GM12878 (cell line): ENCODE results near the gene LENG1. TPM values are rescaled to one million over a fixed set of nuclear protein-coding genes. Genes with fewer than 3 reads are reported as not detected.

ENCODE experiments used
- ATAC-seq: fragments of 200-7000 bp; cut with Tn5 transposase; 3 replicates; pipeline ENCODE4 v1.9.1; 2020; ENCODE audit warnings: mild to moderate bottlenecking, moderate library complexity
- BruUV-seq: library from RNA; stranded (reverse); fragments of 400-500 nt; replicated peaks from 2 replicates; lab custom pipeline; 2021; lab: Mats Ljungman, UMichigan
- CTCF ChIA-PET: fragments of 300-600 bp; sonication (Branson Sonifier 250); formaldehyde crosslinking; extraction: SDS; loops from one replicate; lab custom pipeline; 2021; ENCODE audit warnings: inconsistent platforms; lab: Yijun Ruan, JAX
- POLR2A ChIA-PET: fragments of 350-600 bp; formaldehyde crosslinking; extraction: SDS; loops from one replicate; lab custom pipeline; 2021; ENCODE audit warnings: inconsistent platforms; lab: Charles Lee
- RAD21 ChIA-PET: fragments of 300-600 bp; sonication (Branson Sonifier 250); formaldehyde crosslinking; loops from one replicate; lab custom pipeline; 2023; ENCODE audit warnings: antibody characterized with exemption; ENCODE audit not compliant: unreplicated experiment; lab: Charles Lee
- SMC1A ChIA-PET: fragments of 300-600 bp; sonication (Branson Sonifier 250); formaldehyde crosslinking; loops from one replicate; lab custom pipeline; 2023; ENCODE audit not compliant: unreplicated experiment, uncharacterized antibody; lab: Charles Lee
- DNase-seq: peaks from one replicate; pipeline ENCODE4 v3.0.0-alpha.2; 2011; ENCODE audit warnings: low read depth, low spot score
- FAIRE-seq: peaks from 3 replicates; lab custom pipeline; 2011; peaks lifted over from hg19 to GRCh38; lab: Jason Lieb, UNC
- H2AFZ ChIP-seq: 2 replicates; pipeline ENCODE4 v1.6.0; 2011; ENCODE audit warnings: low read depth, low read length, control low read depth; ENCODE audit not compliant: control insufficient read depth
- H3K27ac ChIP-seq: 2 replicates; pipeline ENCODE4 v1.5.1; 2011; ENCODE audit warnings: control low read depth; ENCODE audit not compliant: control insufficient read depth, insufficient read depth
- H3K27me3 ChIP-seq, 2 experiments: replicated peaks in 1 of 2; 2 replicates each; pipeline versions ENCODE4 v1.6.0 to v1.6.1; 2011; ENCODE audit warnings: low read length in 1 of 2; ENCODE audit not compliant: control insufficient read depth in 2 of 2, insufficient read depth in 2 of 2
- H3K36me3 ChIP-seq, 2 experiments: 2 replicates each; pipeline ENCODE4 v1.5.1; 2011; ENCODE audit warnings: low read length in 1 of 2; ENCODE audit not compliant: control insufficient read depth in 2 of 2, insufficient read depth in 2 of 2
- H3K4me1 ChIP-seq: 2 replicates; pipeline ENCODE4 v1.6.1; 2011; ENCODE audit warnings: mild to moderate bottlenecking, low read length, moderate library complexity, mixed read lengths; ENCODE audit not compliant: control insufficient read depth, insufficient read depth
- H3K4me2 ChIP-seq: 2 replicates; pipeline ENCODE4 v1.6.0; 2011; ENCODE audit warnings: control low read depth; ENCODE audit not compliant: control insufficient read depth, insufficient read depth
- H3K4me3 ChIP-seq: fragments of 200-600 bp; sonication (generic); 2 replicates; pipeline ENCODE4 v1.5.1; 2016
- H3K79me2 ChIP-seq: 2 replicates; pipeline ENCODE4 v1.6.0; 2011; ENCODE audit warnings: low read length; ENCODE audit not compliant: control insufficient read depth, insufficient read depth
- H3K9ac ChIP-seq: 2 replicates; pipeline ENCODE4 v1.8.0; 2011; ENCODE audit warnings: low read length, control low read depth, mixed read lengths; ENCODE audit not compliant: control insufficient read depth, insufficient read depth
- H3K9me3 ChIP-seq: replicated peaks from 3 replicates; pipeline ENCODE4 v1.5.1; 2011; ENCODE audit warnings: mild to moderate bottlenecking, low read length; ENCODE audit not compliant: control insufficient read depth, insufficient read depth
- H4K20me1 ChIP-seq: 2 replicates; pipeline ENCODE4 v1.6.0; 2011; ENCODE audit not compliant: control insufficient read depth, insufficient read depth
- CUX1 ChIP-seq: IDR thresholded peaks from 2 replicates; pipeline ENCODE4 v1.6.1; 2012; ENCODE audit warnings: improper control_type of control experiment, low read depth, low read length; ENCODE audit not compliant: insufficient replicate concordance
- IRF5 ChIP-seq: fragments of 450-650 bp; IDR thresholded peaks from 2 replicates; pipeline ENCODE4 v1.6.1; 2017; ENCODE audit warnings: borderline replicate concordance
- KAT2A ChIP-seq: conservative IDR thresholded peaks from 2 replicates; pipeline ENCODE4 v1.6.1; 2011; ENCODE audit warnings: low read depth, low read length; ENCODE audit not compliant: control insufficient read depth
- NFYA ChIP-seq: IDR thresholded peaks from 2 replicates; pipeline ENCODE4 v1.6.1; 2011; ENCODE audit warnings: low read depth, mild to moderate bottlenecking, low read length, improper control_type of control experiment, borderline replicate concordance
- NR2C2 ChIP-seq: IDR thresholded peaks from 2 replicates; pipeline ENCODE4 v1.6.1; 2011; ENCODE audit warnings: borderline replicate concordance, low read depth; ENCODE audit not compliant: control insufficient read depth, insufficient read length
- PAX5 ChIP-seq: IDR thresholded peaks from 2 replicates; pipeline ENCODE4 v1.6.1; 2011; ENCODE audit warnings: low read depth, low read length, borderline replicate concordance
- POLR2AphosphoS5 ChIP-seq: IDR thresholded peaks from 2 replicates; pipeline ENCODE4 v1.6.1; 2011; ENCODE audit warnings: mild to moderate bottlenecking, low read length, inconsistent platforms
- RELA ChIP-seq: fragments of 450-650 bp; IDR thresholded peaks from 2 replicates; pipeline ENCODE4 v1.8.0; 2014; ENCODE audit warnings: borderline replicate concordance; ENCODE audit not compliant: partially characterized antibody
- STAT3 ChIP-seq: IDR thresholded peaks from 2 replicates; pipeline ENCODE4 v1.6.1; 2011; ENCODE audit warnings: low read depth, low read length, improper control_type of control experiment
- ZBED1 ChIP-seq: IDR thresholded peaks from 2 replicates; pipeline ENCODE4 v1.6.1; 2016; ENCODE audit warnings: borderline replicate concordance
- ZNF24 ChIP-seq: fragments of 450-650 bp; IDR thresholded peaks from 2 replicates; pipeline ENCODE4 v1.6.1; 2017; ENCODE audit warnings: antibody characterized with exemption, mild to moderate bottlenecking
- WGBS: methylation state at CpG from one replicate; pipeline ENCODE4 v1.1.6; 2016; ENCODE audit warnings: low lambda C conversion rate; ENCODE audit not compliant: insufficient replicate concordance, insufficient coverage; ENCODE audit errors: missing lambda C conversion rate; 5-methylcytosine and 5-hydroxymethylcytosine counted together
- in situ Hi-C: fragments of 300-500 bp; cut with MboI; formaldehyde crosslinking; loops from 9 replicates; pipeline ENCODE4 v1.14.3; 2018; ENCODE audit warnings: mixed read lengths
- intact Hi-C: fragments of 100-400 bp; cut with micrococcal nuclease; formaldehyde crosslinking; loops from one replicate; pipeline ENCODE4 v1.14.2; 2022; ENCODE audit not compliant: unreplicated experiment
- polyA plus RNA-seq, 11 experiments: library from polyadenylated mRNA; depleted of rRNA in 4 of 11; unstranded in 6 of 11; stranded (reverse) in 5 of 11; fragments of >200 nt; fragmentation: Nextera tagmentation in 4 of 11; fragmentation: Illumina TruSeq in 1 of 11; extraction: Ambion mirVana in 4 of 11; extraction: Trizol in 1 of 11; gene quantifications; 1 replicate in 1 of 11; 2 replicates in 10 of 11; pipeline versions ENCODE4 v1.2.1 to v1.2.3, GENCODE V29; 2011 to 2016; ENCODE audit warnings: inconsistent platforms in 2 of 11, missing spikeins in 2 of 11, low read depth in 1 of 11
- total RNA-seq, 4 experiments: library from RNA; depleted of rRNA in 3 of 4; stranded (reverse); fragments of >200 nt in 3 of 4; fragmentation: Illumina TruSeq in 1 of 4; extraction: Trizol in 1 of 4; gene quantifications; 2 replicates each; pipeline versions ENCODE4 v1.2.1 to v1.2.3, GENCODE V29; 2013 to 2021
- TF ChIP-seq, protein P1 (sequence below): fragments of 450-650 bp; IDR thresholded peaks from 2 replicates; pipeline ENCODE4 v1.6.1; 2017; ENCODE audit warnings: mild to moderate bottlenecking, low read depth, inconsistent platforms; ENCODE audit not compliant: poor library complexity, severe bottlenecking
- TF ChIP-seq, protein P2 (sequence below): IDR thresholded peaks from 2 replicates; pipeline ENCODE4 v1.6.1; 2012; ENCODE audit warnings: low read length, inconsistent platforms

The LENG1 gene
- total and polyA plus RNA-seq, 10 of the 15 experiments (the other 5 are each of a cell fraction or from before 2014, with no cell fraction given) = 0.21 to 10.8 (median 5.8) TPM

GRCh38 chr19:54173359-54173699 is 13.8 kb upstream of the LENG1 start:
- WGBS = 50% methylated on average over 13 of the region's 15 CpGs
- RAD21 ChIA-PET = no interaction called here
- Histone ChIP-seq H3K9ac (no peak overlapping the region), H3K27ac (no peak overlapping the region), H3K79me2 (no peaks in the 10 kb centered on the region), H3K27me3 (no peaks in the 10 kb centered on the region), H3K4me3 (no peak overlapping the region), H4K20me1 (no peaks in the 10 kb centered on the region), H3K36me3 (no peaks in the 10 kb centered on the region), H3K4me1 (no peaks in the 10 kb centered on the region), H3K9me3 (no peaks in the 10 kb centered on the region), H2AFZ (no peak overlapping the region), H3K4me2 (no peak overlapping the region)
- DNase-seq (no peak), FAIRE-seq (no peak), ATAC-seq (no peak)
- no TSS peak for BruUV-seq
- SMC1A ChIA-PET = interaction anchor here (1.3 kb wide), 1 partner anchor 217 kb away, joined by 4 read pairs; no protein-coding TSS in a partner anchor
- intact Hi-C loops (no loop called here), in situ Hi-C loops (no loop called here)
- POLR2A ChIA-PET = no interaction called here
- TF ChIP-seq PAX5 (no peak), KAT2A (no peak), IRF5 (no peak), NFYA (no peak), STAT3 (no peak), RELA (no peak), ZNF24 (no peak), POLR2AphosphoS5 (no peak), NR2C2 (no peak), CUX1 (no peak), ZBED1 (no peak)
- TF ChIP-seq, protein P1, sequence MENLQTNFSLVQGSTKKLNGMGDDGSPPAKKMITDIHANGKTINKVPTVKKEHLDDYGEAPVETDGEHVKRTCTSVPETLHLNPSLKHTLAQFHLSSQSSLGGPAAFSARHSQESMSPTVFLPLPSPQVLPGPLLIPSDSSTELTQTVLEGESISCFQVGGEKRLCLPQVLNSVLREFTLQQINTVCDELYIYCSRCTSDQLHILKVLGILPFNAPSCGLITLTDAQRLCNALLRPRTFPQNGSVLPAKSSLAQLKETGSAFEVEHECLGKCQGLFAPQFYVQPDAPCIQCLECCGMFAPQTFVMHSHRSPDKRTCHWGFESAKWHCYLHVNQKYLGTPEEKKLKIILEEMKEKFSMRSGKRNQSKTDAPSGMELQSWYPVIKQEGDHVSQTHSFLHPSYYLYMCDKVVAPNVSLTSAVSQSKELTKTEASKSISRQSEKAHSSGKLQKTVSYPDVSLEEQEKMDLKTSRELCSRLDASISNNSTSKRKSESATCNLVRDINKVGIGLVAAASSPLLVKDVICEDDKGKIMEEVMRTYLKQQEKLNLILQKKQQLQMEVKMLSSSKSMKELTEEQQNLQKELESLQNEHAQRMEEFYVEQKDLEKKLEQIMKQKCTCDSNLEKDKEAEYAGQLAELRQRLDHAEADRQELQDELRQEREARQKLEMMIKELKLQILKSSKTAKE = no peak
- TF ChIP-seq, protein P2, sequence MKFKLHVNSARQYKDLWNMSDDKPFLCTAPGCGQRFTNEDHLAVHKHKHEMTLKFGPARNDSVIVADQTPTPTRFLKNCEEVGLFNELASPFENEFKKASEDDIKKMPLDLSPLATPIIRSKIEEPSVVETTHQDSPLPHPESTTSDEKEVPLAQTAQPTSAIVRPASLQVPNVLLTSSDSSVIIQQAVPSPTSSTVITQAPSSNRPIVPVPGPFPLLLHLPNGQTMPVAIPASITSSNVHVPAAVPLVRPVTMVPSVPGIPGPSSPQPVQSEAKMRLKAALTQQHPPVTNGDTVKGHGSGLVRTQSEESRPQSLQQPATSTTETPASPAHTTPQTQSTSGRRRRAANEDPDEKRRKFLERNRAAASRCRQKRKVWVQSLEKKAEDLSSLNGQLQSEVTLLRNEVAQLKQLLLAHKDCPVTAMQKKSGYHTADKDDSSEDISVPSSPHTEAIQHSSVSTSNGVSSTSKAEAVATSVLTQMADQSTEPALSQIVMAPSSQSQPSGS = no peak
- CTCF ChIA-PET = interaction anchor here (1.0 to 1.4 kb wide), 3 partner anchors 16 to 65 kb away, joined by 3 to 5 read pairs (median 4); partner anchors contain the start of genes CNOT3 and MBOAT7
